H1 (cell line): ENCODE measurements around the gene APPL2. TPM values are rescaled to one million over a fixed set of nuclear protein-coding genes. Genes with fewer than 3 reads are reported as not detected.

Experiments used
- JUN ChIP-seq: IDR thresholded peaks from 2 replicates; pipeline ENCODE4 v1.6.1; 2011; ENCODE audit warnings: low read depth, mild to moderate bottlenecking, improper control_type of control experiment, low read length
- MAFK ChIP-seq: IDR thresholded peaks from 2 replicates; pipeline ENCODE4 v1.6.1; 2012; ENCODE audit warnings: low read depth, mild to moderate bottlenecking, improper control_type of control experiment, low read length
- polyA plus RNA-seq, 7 experiments: library from polyadenylated mRNA; depleted of rRNA in 3 of 7; stranded (reverse) in 5 of 7; unstranded in 2 of 7; fragments of >200 nt in 5 of 7; fragments of 200-250 nt in 2 of 7; gene quantifications; 1 replicate in 5 of 7; 2 replicates in 1 of 7; 4 replicates in 1 of 7; pipeline versions ENCODE4 v1.2.1 to v1.2.3, GENCODE V29; 2011 to 2013; ENCODE audit warnings: missing spikeins in 2 of 7, mixed read lengths in 2 of 7
- total RNA-seq: library from RNA; stranded (reverse); fragmentation: NEBNext Ultra II Directional; extraction: Animal tissue kit (Norgen Biotek cat#: 25700); gene quantifications from 2 replicates; pipeline ENCODE4 v1.2.1, GENCODE V29; 2021

Gene APPL2
- total and polyA plus RNA-seq, 2 of the 8 experiments (the other 6 are each of a cell fraction or from before 2014, with no cell fraction given): 8.9 to 22.9 TPM

DNA sequence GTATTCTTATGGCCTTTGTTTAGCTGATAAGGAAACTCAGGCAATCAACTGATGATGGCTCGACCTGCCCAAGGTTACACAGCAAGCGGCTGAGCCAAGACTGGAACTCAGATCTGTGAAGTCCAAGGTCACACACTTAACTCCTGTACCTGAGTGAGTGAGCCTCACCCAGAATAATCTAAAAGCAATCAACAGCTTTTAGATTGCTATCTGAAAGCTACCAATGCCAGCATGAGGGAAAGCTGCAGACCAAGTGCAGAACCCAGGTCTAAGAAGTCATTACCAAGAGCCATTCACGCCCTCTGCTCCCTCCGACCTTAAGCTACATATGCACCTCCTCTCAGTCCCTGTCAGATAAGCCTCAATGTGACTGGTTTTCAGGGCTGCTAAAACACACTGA lies 12.1 kb downstream of the APPL2 start (continued):
- TF ChIP-seq MAFK (no peak), JUN (no peak)
